Breast epithelium (tissue), 4 donors: ENCODE data around the gene ARID1B. TPM values are rescaled to one million over a fixed set of nuclear protein-coding genes. Genes with fewer than 3 reads are reported as not detected.

Source experiments
- DNase-seq, 2 donors: peaks; one replicate each; pipeline ENCODE4 v3.0.0-alpha.2; 2019; ENCODE audit warnings: low spot score in 2 of 2
- H3K27ac ChIP-seq, 2 donors: fragments of 200-600 bp; sonication (generic) in 1 of 2; one replicate each; pipeline ENCODE4 v1.5.1; 2016 to 2019; ENCODE audit warnings: mild to moderate bottlenecking in 1 of 2
- H3K27me3 ChIP-seq, 2 donors: fragments of 200-600 bp; sonication (generic) in 1 of 2; one replicate each; pipeline versions ENCODE4 v1.5.1 to v1.6.0; 2017 to 2019; ENCODE audit warnings: control low read depth in 1 of 2, mild to moderate bottlenecking in 1 of 2
- H3K36me3 ChIP-seq: fragments of 200-600 bp; one replicate; pipeline ENCODE4 v1.5.1; 2019
- H3K4me1 ChIP-seq, 2 donors: fragments of 200-600 bp; sonication (generic); one replicate each; pipeline ENCODE4 v1.5.1; 2016 to 2019; ENCODE audit warnings: control low read depth in 1 of 2
- H3K4me3 ChIP-seq, 3 donors: fragments of 200-600 bp; sonication (generic); 1 replicate in 2 of 3; 2 replicates in 1 of 3; pipeline ENCODE4 v1.5.1; 2016 to 2019; ENCODE audit warnings: mild to moderate bottlenecking in 3 of 3, moderate library complexity in 2 of 3
- H3K9me3 ChIP-seq, 2 donors: fragments of 200-600 bp; sonication (generic) in 1 of 2; one replicate each; pipeline ENCODE4 v1.5.1; 2016 to 2019; ENCODE audit warnings: control low read depth in 1 of 2
- CTCF ChIP-seq, 3 donors: fragments of 450-650 bp; IDR thresholded peaks; one replicate each; pipeline ENCODE4 v1.5.1; 2016 to 2017; ENCODE audit warnings: antibody characterized with exemption in 3 of 3, mild to moderate bottlenecking in 3 of 3, moderate library complexity in 3 of 3
- POLR2A ChIP-seq: fragments of 450-650 bp; IDR thresholded peaks from one replicate; pipeline ENCODE4 v1.6.1; 2016; ENCODE audit warnings: antibody characterized with exemption, mild to moderate bottlenecking, moderate library complexity
- POLR2AphosphoS5 ChIP-seq, 3 donors: sonication (generic); formaldehyde crosslinking; IDR thresholded peaks; one replicate each; pipeline ENCODE4 v1.6.1; 2017; ENCODE audit warnings: antibody characterized with exemption in 3 of 3
- intact Hi-C: fragments of 100-400 bp; cut with DNase I; formaldehyde crosslinking; loops from one replicate; pipeline ENCODE4 v1.15.1; 2023; ENCODE audit warnings: low total_unique reads
- total RNA-seq, 3 donors: library from RNA; depleted of rRNA; stranded (reverse); fragments of >200 nt; gene quantifications; one replicate each; pipeline ENCODE4 v1.1.0, GENCODE V29; 2016

Gene ARID1B
- total RNA-seq, 3 donors from 2014 or later, result 99.9 to 205 (median 131) TPM

GRCh38 chr6:157113389-157113788 lies 336.2 kb downstream of the ARID1B start:
- Histone ChIP-seq H3K36me3 (no peaks in the 10 kb centered on the region), H3K27ac (no peak overlapping the region), H3K4me1 (peaks cover 0 to 1% of the 10 kb centered on the region in 2 donors), H3K9me3 (no peaks in the 10 kb centered on the region), H3K27me3 (no peaks in the 10 kb centered on the region), H3K4me3 (no peak overlapping the region)
- intact Hi-C loops, result loop anchor here (5.0 kb wide), 1 partner anchor 734 kb away; no protein-coding TSS in a partner anchor
- TF ChIP-seq CTCF (IDR thresholded peaks at IDR 0.05), result no peak
- no peak for TF ChIP-seq POLR2A
- no peak for TF ChIP-seq POLR2AphosphoS5 (IDR thresholded peaks at IDR 0.05)
- no peak for DNase-seq

GRCh38 chr6:157116426-157116825 lies 339.2 kb downstream of the ARID1B start:
- TF ChIP-seq POLR2AphosphoS5 (IDR thresholded peaks at IDR 0.05) (no peak), POLR2A (no peak), CTCF (IDR thresholded peaks at IDR 0.05) (no peak)
- H3K36me3 ChIP-seq, result no peaks in the 10 kb centered on the region
- H3K27me3 ChIP-seq, result no peaks in the 10 kb centered on the region
- H3K4me1 ChIP-seq, result no peaks in the 10 kb centered on the region
- H3K4me3 ChIP-seq, result no peak overlapping the region
- no peak for DNase-seq
- intact Hi-C loops, result no loop called here
- H3K9me3 ChIP-seq, result no peaks in the 10 kb centered on the region
- no peak overlapping the region for H3K27ac ChIP-seq

- Histone ChIP-seq H3K4me1 (no peaks in the 10 kb centered on the region), H3K9me3 (no peaks in the 10 kb centered on the region), H3K36me3 (no peaks in the 10 kb centered on the region), H3K4me3 (no peak overlapping the region), H3K27ac (no peak overlapping the region), H3K27me3 (no peaks in the 10 kb centered on the region)
- DNase-seq, result no peak
- TF ChIP-seq POLR2AphosphoS5 (IDR thresholded peaks at IDR 0.05) (no peak), POLR2A (no peak), CTCF (IDR thresholded peaks at IDR 0.05) (no peak)
- intact Hi-C loops, result no loop called here
Observed at GRCh38 chr6:157117431-157118095, 340.4 kb downstream of the ARID1B start.

GRCh38 chr6:157119502-157120027 lies 342.4 kb downstream of the ARID1B start:
- H3K27me3 ChIP-seq, result no peaks in the 10 kb centered on the region
- H3K27ac ChIP-seq, result no peak overlapping the region
- no peaks in the 10 kb centered on the region for H3K36me3 ChIP-seq
- no peak for DNase-seq
- intact Hi-C loops, result no loop called here
- TF ChIP-seq CTCF (IDR thresholded peaks at IDR 0.05) (no peak), POLR2AphosphoS5 (IDR thresholded peaks at IDR 0.05) (no peak)
- H3K4me1 ChIP-seq, result no peaks in the 10 kb centered on the region
- H3K9me3 ChIP-seq, result no peaks in the 10 kb centered on the region
- H3K4me3 ChIP-seq, result no peak overlapping the region

GRCh38 chr6:157120534-157121232 lies 343.5 kb downstream of the ARID1B start:
- Histone ChIP-seq H3K27me3 (no peaks in the 10 kb centered on the region), H3K9me3 (no peaks in the 10 kb centered on the region), H3K36me3 (no peaks in the 10 kb centered on the region), H3K4me3 (no peak overlapping the region), H3K4me1 (no peaks in the 10 kb centered on the region), H3K27ac (no peak overlapping the region)
- no peak for TF ChIP-seq POLR2AphosphoS5 (IDR thresholded peaks at IDR 0.05)
- TF ChIP-seq CTCF (IDR thresholded peaks at IDR 0.05), result no peak
- no peak for TF ChIP-seq POLR2A
- intact Hi-C loops, result no loop called here
- DNase-seq, result no peak
